GM21367 (cell line): Measurements from ENCODE around the gene HNMT.

ENCODE experiments used
- ATAC-seq: cut with Tn5 transposase; IDR thresholded peaks from one replicate; pipeline ENCODE4 v1.9.1; 2021; ENCODE audit not compliant: unreplicated experiment

The HNMT gene

DNA sequence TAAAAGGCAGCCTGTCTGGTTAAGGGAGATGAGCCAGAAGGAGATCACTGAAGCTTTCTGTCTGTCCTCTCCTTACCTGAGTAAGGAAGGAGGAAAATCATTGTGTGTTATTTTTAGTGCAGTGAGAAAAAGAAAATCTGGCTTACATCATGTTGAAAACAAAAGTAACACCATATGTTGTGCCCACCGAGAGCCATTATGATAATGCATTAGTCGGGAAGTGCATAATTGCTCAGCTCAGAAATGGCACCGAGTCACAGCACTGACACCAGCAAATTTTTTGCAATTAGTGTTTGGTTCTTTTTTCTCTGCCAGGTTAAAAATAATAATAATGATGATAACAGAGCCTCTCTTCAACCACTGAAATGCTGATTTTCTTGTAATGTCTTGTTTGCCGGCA, 46.6 kb downstream of the HNMT start:
- no peak for ATAC-seq

DNA sequence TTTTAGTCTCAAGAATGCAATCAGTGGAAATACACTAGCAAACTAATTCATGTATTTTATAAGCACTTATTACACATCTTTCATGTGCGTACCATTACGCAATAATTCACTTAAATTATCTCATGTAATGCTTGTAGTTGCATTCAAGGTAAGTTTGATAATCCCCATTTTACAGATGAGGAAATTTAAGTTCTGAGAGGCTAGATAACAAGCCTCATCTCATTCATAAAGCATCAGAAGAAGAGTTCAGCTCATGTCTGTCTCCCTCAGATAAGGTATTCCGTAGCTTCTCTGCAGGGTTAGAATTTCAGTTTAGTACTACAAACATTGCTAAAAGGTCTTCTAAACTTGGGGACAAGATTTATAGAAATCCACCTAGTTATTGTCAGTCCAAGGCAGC, 47.8 kb downstream of the HNMT start:
- ATAC-seq, result no peak

DNA sequence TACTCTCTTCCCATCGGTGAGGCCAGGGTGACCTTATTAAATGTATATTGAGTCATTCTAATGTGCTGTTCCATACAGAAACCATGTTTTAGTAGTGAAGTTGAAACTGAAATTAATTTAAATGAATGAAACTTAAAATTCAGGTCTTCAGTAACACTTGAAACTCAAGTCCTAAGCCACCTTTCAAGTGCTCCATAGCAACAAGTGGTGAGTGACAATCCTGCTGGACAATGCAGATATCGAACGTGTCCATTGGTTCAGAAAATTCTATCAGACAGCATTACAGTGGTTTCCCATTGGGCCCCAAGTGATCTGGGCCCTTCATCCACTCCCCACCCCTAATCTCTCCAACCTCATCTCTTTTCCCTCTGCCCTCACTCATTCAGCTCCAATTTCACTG, 48.7 kb downstream of the HNMT start:
- ATAC-seq, result no peak

DNA sequence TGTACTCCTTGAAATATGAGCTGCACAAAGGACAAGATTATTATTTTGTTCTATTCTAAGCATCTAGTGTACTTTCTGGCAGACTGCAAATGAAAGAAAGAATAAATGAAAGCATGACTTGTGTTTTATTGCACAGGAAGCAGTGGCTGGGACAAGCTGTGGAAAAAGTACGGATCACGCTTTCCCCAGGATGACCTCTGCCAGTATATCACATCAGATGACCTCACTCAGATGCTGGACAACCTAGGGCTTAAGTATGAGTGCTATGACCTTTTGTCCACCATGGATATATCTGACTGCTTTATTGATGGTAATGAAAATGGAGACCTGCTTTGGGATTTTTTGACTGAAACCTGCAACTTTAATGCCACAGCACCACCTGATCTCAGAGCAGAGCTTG, 49.4 kb downstream of the HNMT start:
- no peak for ATAC-seq

DNA sequence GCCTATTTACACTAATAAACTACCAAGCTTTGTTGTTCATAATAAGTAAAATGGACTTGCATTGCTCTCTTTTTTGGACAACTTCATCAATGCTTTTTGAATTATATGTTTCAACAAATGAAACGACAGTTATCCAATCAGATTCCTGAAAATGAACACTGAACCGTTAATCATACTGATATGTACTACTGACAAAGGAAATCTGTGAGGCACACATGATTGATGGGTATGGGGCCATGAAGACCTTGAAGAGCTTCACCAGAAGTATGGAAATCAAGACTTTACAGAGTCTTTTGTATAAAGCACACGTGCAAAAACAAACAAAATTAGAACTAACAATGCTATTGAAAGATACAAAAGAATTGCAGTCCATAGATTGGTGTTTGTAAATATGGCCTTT, 51.2 kb downstream of the HNMT start:
- no peak for ATAC-seq

DNA sequence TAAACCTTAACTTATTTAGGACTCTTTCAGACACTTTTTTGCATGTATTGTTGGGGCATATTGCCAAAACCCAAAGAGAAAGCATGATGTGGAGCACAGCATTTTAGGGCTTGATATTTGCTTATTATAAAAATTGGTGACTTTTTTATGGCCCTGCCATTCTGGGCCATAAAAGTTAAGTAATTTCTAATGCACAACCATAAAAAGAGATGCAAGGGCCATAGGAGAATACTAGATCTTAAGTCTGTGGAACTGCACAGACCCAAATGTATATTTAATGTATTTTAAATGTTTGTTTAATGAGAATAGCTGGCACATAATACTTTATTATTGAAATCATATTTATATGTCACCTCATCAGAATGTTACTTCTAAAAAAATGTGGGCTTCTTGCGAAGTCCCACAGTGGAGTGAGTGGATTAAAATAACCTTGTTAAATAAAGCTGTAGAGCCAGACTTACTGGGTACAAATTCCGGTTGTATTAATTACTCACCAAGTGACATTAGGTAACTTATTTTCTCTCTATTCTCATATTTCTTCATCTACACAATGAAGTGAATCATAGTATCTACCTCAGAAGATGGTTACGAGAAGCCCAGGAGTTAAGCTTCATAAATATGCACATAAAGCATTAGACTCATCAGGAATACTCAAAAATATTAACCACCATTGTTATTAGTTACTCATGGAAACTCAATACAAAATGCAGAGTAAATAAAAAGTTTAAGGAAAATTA, 52.2 kb downstream of the HNMT start:
- ATAC-seq, result no peak

DNA sequence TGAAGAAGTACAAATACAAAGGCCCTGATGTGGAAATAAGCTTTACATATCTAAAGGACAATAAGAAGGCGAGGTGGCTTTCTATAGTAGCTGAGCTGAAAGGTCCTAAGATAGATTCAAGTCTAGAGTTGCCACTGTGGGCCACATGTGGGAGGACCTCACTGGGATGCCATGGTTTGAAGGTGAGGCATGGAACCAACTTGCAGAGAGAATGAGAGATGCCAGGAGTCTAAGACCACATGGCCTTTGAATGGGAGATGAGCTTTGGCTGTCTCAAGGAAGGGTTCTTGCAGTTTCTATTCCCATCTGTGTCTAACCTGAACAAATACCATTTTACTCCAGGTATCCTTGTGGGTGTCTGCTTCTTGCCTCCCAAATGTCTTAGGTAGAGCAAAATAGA, 53.6 kb downstream of the HNMT start:
- no peak for ATAC-seq

DNA sequence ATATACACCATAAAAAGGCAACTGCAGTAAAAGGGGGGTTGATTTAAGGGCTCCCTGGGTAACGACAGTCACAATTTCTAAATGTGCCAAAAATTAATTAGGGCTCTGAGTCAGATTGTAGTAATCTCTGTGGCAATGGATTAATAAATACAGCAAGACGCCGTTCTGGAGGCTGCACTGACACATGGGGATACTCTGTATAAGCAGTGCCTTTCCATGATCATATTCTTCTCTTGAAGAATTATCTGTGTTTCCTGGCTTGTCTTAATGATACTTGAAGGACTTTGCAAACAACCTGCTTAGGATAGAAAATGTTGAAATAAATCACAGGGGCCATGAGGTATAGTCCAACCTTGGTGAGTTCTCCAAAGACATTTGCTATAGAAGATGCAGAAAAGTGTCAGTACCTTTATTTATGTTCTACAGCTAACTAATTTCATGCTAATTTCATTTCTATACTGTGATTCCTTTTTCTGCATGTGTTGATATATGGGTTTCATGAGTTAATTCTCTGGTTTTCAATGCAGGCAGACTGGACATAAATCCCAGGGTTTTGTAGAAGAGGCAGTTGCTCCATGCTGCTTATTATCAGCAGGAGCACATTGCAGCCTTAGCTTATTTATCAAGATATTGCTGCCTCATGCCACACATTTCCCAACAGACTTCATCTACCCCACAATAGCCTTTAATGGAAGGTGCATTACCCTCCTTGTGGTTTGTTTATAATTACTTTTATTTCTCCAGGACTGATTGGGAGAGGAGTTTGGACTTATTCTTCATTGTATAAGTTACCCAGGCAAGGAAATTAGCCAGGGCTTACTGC, 54.8 kb downstream of the HNMT start:
- ATAC-seq, result no peak

DNA sequence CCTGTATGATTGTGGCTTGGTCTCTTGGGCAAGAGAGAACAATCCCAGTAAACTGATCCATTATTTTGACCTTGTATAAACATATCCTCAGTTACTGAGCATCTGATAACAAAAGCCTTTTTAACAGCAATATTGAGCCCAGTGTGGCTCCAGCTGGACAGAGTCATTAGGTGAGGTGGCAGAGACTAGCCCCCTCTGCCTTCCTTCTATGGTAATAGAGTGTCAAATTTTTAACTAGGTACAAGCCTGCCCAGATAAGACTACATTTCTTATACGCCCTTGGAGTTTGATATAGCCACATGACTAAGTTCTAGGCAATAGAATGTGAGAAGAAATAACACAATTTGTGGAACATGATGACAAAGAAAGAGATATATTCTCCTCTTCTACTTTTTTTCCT, 56.2 kb downstream of the HNMT start:
- no peak for ATAC-seq

DNA sequence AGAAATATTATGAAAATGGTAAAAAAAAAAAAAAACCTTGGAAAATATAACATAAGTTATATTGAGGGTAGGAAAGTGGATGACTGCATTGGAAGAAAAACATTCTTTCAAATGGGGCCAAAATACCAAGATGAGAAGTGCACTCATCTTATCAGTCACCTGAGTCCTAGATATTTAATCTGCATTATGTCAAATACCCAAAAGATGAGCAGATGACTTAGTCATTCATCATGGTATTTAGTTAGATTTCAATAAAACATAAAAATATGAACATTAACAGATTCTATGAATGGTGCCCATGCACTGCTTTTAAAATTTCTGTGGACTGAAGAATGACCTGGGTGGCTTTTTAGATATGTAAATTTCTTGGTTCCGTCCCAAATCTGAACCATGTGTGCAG, 56.9 kb downstream of the HNMT start:
- ATAC-seq, result no peak

DNA sequence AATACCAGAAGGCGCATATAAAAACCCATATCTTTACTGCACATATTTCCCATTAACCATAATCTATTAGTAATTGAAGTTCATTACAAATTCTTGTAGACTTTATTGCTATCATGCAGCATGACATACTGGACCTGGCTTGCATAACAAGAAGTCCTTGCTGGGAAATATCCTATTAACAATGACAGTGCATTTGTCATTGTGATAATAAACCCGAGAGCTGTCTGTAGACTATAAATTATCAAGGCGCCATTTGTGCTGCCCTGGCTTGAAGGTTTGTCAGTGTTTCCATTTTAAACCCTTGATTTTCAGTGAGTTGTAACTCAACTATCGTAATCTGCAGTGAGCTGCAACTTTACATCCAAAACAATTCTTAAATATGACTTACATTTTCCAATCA, 59.0 kb downstream of the HNMT start:
- ATAC-seq, result no peak

DNA sequence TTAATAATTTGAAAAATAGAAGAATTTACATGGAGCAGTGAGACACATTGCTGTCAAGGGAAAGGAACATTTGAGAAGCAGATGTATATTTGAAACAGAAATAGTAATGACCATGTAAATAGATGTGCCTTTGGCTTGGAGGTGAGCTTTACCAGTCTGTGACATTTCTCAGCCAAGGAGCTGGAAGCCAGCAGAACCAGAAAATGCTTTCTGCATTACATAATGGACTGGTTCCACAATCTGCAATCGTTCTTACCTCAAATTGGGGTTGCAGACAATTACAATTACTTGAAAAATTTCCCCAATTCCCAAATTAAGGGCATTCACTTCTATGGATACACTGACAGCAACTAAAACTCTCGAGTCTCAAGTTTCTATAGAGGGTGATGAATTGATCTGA, 59.7 kb downstream of the HNMT start:
- no peak for ATAC-seq

DNA sequence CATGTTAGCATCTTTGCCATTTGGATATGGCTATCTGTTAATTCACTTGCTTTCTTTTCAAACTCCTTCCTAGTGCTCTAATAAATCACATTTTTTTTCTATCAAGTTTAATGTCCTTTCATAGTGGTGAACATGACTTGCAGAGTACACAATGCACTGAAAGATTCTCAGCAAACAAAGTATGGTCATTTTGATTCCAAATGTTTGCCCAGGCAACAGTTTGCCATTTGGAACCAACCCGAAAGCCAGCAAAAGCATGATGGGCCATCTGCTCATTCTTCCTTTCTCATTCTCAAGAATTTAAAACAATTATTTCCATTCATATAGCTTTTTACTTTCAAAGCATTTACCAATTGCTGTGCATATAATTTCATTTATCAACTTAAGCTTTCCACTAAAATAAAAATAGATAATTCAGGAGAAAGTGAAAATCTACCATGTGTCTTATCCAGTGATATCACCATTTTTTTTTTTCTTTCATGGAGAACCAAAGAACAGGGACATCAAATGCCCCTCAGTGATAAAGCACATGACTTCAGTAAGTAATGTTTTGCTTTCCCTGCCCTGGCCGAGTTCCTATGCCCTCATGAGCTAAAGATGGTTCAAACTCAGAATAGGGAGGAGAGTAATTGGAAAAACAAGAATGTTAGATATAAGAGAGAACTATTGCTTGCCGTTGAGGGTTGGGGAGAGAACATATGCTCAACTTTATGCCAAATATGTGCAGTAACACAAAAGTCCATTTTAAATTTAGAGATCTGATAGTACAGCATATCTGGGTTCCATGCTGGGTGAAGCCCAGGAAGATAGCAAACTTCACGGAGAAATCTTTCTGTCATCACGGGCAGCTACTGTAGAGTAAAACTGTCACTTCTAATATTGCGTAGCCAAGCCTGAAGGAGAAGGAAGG, 62.1 kb downstream of the HNMT start:
- no peak for ATAC-seq

DNA sequence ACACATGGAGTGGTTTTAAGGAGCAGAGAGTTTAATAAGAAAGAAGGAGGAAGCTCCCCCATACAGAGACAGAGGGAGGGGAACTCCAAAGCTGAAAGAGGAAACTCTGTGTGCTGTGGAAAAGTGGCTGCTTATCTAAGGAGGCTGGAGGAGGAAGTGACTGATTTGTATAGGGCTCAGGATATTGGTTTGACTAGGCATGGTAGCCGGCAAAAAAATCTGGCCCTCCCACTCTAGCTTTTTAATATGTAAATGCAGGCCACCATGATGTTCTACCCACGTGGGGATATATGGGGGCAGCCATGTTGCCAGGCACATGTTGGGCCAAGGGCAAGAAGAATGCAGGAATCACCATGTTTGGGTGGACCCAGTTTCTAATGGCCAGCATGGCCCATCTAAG, 64.3 kb downstream of the HNMT start:
- ATAC-seq, result no peak

DNA sequence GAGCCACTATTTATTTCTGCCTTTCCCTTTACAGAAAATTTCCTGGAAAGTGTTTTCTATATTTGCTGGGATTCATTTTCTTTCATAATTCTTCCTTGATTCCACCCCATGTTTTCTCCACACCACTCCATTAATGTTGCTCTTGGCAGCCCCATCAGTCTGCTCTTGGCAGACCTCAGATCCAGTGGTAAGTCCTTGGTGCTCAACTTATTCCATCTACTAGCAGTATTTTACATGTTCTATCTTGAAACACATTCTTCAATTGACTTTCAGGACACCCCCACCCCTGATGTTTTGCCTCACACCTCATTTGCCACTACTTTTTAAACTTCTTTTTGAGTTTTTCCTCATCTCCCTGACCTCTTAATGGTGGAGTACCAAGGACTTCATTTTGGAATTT, 65.0 kb downstream of the HNMT start:
- no peak for ATAC-seq

DNA sequence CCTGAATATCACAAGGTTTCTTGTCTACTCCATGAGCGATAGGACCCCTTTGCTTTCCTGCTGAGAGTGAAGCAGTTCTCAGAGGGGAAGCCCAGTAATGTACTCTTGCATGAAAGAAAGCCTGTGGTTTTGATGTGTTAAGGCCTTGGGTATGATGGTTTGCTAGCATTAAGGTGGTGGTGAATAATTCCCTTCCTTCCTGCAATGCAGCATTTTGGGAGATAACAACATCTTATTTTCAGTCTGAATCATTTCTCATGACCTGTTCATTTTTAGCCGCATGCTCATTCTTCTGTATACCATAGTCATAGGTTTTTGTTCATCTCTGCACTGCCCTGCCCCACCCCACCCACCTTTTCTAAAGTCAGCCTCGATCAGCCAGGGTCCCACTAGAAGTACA, 66.2 kb downstream of the HNMT start:
- ATAC-seq, result peak; percentile 66

DNA sequence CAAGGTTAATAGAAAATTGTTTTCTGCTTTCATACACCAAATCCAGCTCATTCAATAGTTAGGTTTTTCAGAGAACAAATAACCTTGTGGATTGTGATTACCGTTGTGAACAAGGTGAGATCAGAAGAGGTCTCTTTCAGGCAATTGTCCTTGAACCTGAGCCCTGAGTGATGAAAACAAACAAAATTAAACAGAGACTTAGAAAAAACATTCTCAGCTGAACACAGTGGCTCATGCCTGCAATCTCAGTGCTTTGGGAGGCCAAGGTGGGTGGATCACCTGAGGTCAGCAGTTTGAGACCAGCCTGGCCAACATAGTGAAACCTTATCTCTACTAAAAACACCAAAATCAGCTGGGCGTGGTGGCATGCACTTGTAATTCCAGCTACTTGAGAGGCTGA, 68.1 kb downstream of the HNMT start:
- ATAC-seq, result no peak

DNA sequence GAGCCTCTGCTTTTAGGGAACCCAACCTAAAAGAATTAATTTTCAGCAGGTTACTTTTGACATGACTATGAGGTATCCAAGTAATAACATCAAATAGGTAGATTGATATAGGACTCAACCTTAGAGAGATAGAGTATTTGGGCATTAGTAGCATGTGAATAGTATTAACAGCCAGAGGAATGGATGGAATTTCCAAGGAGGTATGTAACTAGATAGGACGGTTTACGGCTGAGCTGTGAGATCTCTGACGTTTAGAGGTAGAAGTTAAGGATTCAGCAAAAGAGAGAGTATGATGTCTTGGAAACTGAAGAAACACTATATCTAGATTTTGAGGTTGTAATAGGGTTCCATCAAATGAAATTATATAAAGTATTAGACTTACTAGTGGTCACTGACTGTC, 70.3 kb downstream of the HNMT start:
- ATAC-seq, result no peak

DNA sequence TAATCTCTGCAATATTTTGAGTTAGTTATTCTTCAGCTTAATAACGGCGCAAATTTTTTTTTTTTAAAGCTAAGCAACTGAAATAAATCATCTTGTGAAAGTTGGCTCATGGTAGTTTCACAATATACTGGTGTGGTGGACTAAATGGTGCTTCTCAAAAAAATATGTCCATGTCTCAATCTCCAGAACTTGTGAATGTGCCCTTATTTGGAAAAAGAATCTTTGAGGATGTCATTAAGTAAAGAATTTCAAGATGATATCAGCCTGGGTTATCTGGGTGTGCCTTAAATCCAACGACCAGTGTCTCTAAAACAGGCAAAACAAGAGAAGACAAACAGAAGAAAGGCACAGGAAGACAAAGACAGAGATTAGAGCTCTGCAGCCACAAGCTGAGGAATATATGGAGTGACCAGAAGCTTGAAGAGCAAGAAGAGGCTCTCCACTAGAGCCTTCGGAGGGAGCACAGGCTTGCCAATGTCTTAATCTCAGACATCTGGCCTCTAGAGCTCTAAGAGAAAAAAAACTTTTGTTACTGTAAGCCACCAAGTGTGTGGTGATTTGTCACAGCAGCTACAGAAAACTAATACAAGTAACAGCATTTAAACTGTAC, 71.4 kb downstream of the HNMT start:
- no peak for ATAC-seq

DNA sequence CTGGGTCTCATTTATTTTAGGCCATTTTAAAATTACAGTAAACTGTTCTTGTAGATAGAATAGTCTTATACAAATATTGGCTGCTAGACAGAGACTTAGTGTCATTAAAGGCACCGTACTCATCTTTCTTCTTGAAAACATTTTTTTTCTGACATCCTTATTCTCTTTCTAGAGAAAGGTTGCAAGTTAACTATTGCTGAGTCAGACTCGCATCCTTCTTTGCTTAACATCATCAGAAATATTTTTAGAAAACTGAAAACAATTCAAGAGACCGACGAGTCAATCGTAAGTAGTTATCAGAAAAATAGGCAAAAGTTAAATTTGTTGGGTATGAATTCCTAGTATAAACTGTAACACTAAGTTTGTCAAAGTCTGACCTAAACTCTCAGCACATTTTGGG, 72.2 kb downstream of the HNMT start:
- no peak for ATAC-seq

DNA sequence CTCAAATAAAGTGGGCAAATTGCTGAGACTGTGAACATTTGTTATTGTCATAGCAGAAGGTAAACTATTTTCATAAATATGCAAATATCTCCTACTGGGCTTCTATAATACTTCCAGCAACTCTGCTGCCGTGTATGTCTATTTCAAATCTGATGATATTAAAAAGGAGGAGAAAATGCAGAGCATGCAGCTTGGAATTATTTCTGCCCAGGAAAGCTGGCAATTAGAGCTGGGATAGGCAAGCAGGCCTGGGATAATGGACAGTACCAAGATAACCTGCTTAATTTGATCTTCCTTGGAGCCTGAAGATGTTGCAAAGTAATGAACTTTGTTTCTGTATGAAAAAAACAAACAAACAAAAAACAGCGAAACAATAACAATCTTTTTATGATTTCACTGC, 72.8 kb downstream of the HNMT start:
- no peak for ATAC-seq
